B cell (primary cell): ENCODE results near the gene TCERG1L. TPM values are rescaled to one million over a fixed set of nuclear protein-coding genes. Genes with fewer than 3 reads are reported as not detected.

Experiments used
- ATAC-seq: fragments of 200-7000 bp; cut with Tn5 transposase; one replicate; pipeline ENCODE4 v1.10.0; 2021; ENCODE audit warnings: low read depth, mild to moderate bottlenecking, moderate number of reproducible peaks, moderate library complexity
- CTCF ChIA-PET: fragments of 350-600 bp; sonication (Branson Sonifier 250); formaldehyde crosslinking; loops from one replicate; lab custom pipeline; 2021; ENCODE audit warnings: antibody characterized with exemption, inconsistent platforms; lab: Charles Lee
- POLR2A ChIA-PET: fragments of 350-600 bp; sonication (Branson Sonifier 250); formaldehyde crosslinking; loops from one replicate; lab custom pipeline; 2021; ENCODE audit warnings: antibody characterized with exemption; lab: Charles Lee
- DNase-seq: peaks from one replicate; pipeline ENCODE4 v3.0.0; 2013
- H2AFZ ChIP-seq: 2 replicates; pipeline ENCODE4 v1.6.1; 2012; ENCODE audit warnings: mild to moderate bottlenecking, low read depth, low read length; ENCODE audit not compliant: insufficient read depth, poor library complexity, severe bottlenecking
- H3K27ac ChIP-seq, 2 donors: 1 replicate in 1 of 2; 2 replicates in 1 of 2; pipeline ENCODE4 v1.5.1; 2012 to 2013; ENCODE audit warnings: low read length in 2 of 2, mild to moderate bottlenecking in 2 of 2, moderate library complexity in 1 of 2
- H3K27me3 ChIP-seq, 4 experiments: fragments of 200-600 bp in 1 of 4; sonication (generic) in 1 of 4; replicated peaks in 1 of 4; 1 replicate in 2 of 4; 2 replicates in 2 of 4; pipeline versions ENCODE4 v1.6.1 to v1.7.0; 2013 to 2016; ENCODE audit warnings: low read length in 3 of 4, mild to moderate bottlenecking in 2 of 4, mixed read lengths in 1 of 4, moderate library complexity in 1 of 4; ENCODE audit not compliant: insufficient read depth in 4 of 4, control insufficient read depth in 3 of 4; ENCODE audit errors: control extremely low read depth in 1 of 4
- H3K36me3 ChIP-seq, 2 experiments: replicated peaks in 1 of 2; 1 replicate in 1 of 2; 2 replicates in 1 of 2; pipeline versions ENCODE4 v1.6.1 to v1.7.1; 2013; ENCODE audit warnings: low read length in 1 of 2; ENCODE audit not compliant: insufficient read depth in 2 of 2, control insufficient read depth in 1 of 2; ENCODE audit errors: control extremely low read depth in 1 of 2, extremely low read depth in 1 of 2
- H3K4me1 ChIP-seq, 2 donors: fragments of 200-600 bp in 1 of 2; sonication (generic) in 1 of 2; 1 replicate in 1 of 2; 2 replicates in 1 of 2; pipeline versions ENCODE4 v1.5.1 to v1.6.1; 2013 to 2017; ENCODE audit warnings: low read length in 2 of 2; ENCODE audit not compliant: control insufficient read depth in 2 of 2, insufficient read depth in 2 of 2
- H3K4me2 ChIP-seq: replicated peaks from 2 replicates; pipeline ENCODE3; 2012; ENCODE audit warnings: mild to moderate bottlenecking, low read depth, low read length; ENCODE audit not compliant: poor library complexity, severe bottlenecking
- H3K4me3 ChIP-seq, 5 experiments: fragments of 200-600 bp in 1 of 5; sonication (generic) in 1 of 5; 1 replicate in 3 of 5; 2 replicates in 2 of 5; pipeline versions ENCODE4 v1.5.1 to v1.7.0; 2011 to 2016; ENCODE audit warnings: low read length in 4 of 5, mild to moderate bottlenecking in 4 of 5, low read depth in 2 of 5, control low read depth in 1 of 5, moderate library complexity in 1 of 5; ENCODE audit not compliant: insufficient read depth in 1 of 5; ENCODE audit errors: control extremely low read depth in 1 of 5, extremely low read depth in 1 of 5
- H3K79me2 ChIP-seq: fragments of 200-600 bp; sonication (generic); one replicate; pipeline ENCODE4 v1.6.0; 2016; ENCODE audit warnings: low read length; ENCODE audit not compliant: control insufficient read depth, insufficient read depth
- H3K9ac ChIP-seq: fragments of 200-600 bp; sonication (generic); 2 replicates; pipeline ENCODE4 v1.6.1; 2017; ENCODE audit warnings: mild to moderate bottlenecking, low read length, moderate library complexity
- H3K9me3 ChIP-seq, 3 donors: one replicate each; pipeline versions ENCODE4 v1.6.1 to v1.7.1; 2013; ENCODE audit warnings: low read length in 2 of 3; ENCODE audit not compliant: control insufficient read depth in 2 of 3, insufficient read depth in 1 of 3; ENCODE audit errors: control extremely low read depth in 1 of 3
- H4K20me1 ChIP-seq: 2 replicates; pipeline ENCODE4 v1.6.0; 2012; ENCODE audit warnings: mild to moderate bottlenecking, low read length; ENCODE audit not compliant: insufficient read depth, control insufficient read depth, poor library complexity, severe bottlenecking
- H3K27ac Mint-ChIP-seq: one replicate; pipeline ENCODE4 v1.8.0; 2021; ENCODE audit warnings: mixed read lengths
- H3K27me3 Mint-ChIP-seq: one replicate; pipeline ENCODE4 v1.8.0; 2021; ENCODE audit warnings: mixed read lengths
- H3K4me1 Mint-ChIP-seq: one replicate; pipeline ENCODE4 v1.8.0; 2021; ENCODE audit warnings: mixed read lengths
- H3K4me3 Mint-ChIP-seq: one replicate; pipeline ENCODE4 v1.8.0; 2021; ENCODE audit warnings: mixed read lengths
- H3K9me3 Mint-ChIP-seq: one replicate; pipeline ENCODE4 v1.8.0; 2022; ENCODE audit warnings: mixed read lengths; ENCODE audit not compliant: insufficient read depth
- EZH2 ChIP-seq: IDR thresholded peaks from 2 replicates; pipeline ENCODE4 v1.6.1; 2012; ENCODE audit warnings: borderline replicate concordance, low read depth, mild to moderate bottlenecking, moderate library complexity, low read length; ENCODE audit not compliant: insufficient read depth, poor library complexity, severe bottlenecking
- WGBS: methylation state at CpG from one replicate; pipeline ENCODE4 v1.1.5; 2013; ENCODE audit warnings: missing lambda C conversion rate; ENCODE audit not compliant: insufficient coverage; 5-methylcytosine and 5-hydroxymethylcytosine counted together
- intact Hi-C: fragments of 100-400 bp; cut with micrococcal nuclease; formaldehyde crosslinking; loops from one replicate; pipeline ENCODE4 v1.10.0; 2022
- polyA plus RNA-seq: library from polyadenylated mRNA; depleted of rRNA; stranded (reverse); fragments of >200 nt; gene quantifications from 2 replicates; pipeline ENCODE4 v1.2.3, GENCODE V29; 2012
- total RNA-seq, 2 donors: library from RNA; stranded (reverse); fragments of 120-200 nt in 1 of 2; gene quantifications; 1 replicate in 1 of 2; 2 replicates in 1 of 2; pipeline versions ENCODE4 v1.2.3 to v1.2.4, GENCODE V29; 2013 to 2022
- TF ChIP-seq, protein P1 (sequence below): fragments of 200-600 bp; IDR thresholded peaks from one replicate; pipeline ENCODE4 v1.8.0; 2022; ENCODE audit warnings: antibody characterized with exemption, mild to moderate bottlenecking

Gene TCERG1L
- total and polyA plus RNA-seq, 2 donors (not counting 1 experiment from before 2014, with no cell fraction given): 0.10 TPM; not detected in 1

DNA sequence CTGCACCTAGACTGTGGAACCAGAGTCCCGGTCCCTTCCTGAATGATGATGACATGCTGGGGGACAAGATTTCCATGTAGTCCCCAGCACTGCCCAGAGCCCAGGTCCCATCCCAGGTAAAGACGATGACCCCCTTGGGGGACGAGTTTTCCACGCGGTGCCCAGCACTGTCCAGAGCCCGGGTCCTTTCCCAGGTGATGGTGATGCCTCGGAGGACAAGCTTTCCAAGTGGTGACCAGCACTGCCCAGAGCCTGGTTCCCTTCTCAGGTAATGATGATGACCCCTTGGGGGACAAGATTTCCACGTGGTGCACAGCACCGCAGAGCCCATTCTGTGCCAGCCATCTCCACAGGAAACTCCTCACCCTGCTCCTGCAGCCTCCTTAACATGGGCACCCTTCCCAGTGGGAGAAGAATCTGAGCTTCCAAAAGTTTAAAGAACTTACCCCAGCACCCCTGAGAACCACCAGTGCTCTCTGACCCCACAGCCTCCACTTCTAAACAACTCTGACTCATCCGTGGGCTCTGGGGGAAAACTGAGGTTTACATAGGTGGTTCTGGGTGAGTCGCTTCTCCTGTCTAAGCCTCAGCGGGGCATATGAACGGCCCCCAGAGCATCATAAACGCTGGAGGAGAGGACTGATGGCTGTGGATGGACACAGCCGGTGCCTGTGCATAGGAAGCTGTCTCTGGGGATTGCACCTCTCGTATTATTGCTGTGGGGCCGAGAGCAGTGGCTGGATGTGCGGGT lies 233.2 kb downstream of the TCERG1L start:
- CTCF ChIA-PET: no interaction called here
- TF ChIP-seq, protein P1, sequence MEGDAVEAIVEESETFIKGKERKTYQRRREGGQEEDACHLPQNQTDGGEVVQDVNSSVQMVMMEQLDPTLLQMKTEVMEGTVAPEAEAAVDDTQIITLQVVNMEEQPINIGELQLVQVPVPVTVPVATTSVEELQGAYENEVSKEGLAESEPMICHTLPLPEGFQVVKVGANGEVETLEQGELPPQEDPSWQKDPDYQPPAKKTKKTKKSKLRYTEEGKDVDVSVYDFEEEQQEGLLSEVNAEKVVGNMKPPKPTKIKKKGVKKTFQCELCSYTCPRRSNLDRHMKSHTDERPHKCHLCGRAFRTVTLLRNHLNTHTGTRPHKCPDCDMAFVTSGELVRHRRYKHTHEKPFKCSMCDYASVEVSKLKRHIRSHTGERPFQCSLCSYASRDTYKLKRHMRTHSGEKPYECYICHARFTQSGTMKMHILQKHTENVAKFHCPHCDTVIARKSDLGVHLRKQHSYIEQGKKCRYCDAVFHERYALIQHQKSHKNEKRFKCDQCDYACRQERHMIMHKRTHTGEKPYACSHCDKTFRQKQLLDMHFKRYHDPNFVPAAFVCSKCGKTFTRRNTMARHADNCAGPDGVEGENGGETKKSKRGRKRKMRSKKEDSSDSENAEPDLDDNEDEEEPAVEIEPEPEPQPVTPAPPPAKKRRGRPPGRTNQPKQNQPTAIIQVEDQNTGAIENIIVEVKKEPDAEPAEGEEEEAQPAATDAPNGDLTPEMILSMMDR: no peak
- TF ChIP-seq EZH2: no peak
- H3K79me2 ChIP-seq: no peaks in the 10 kb centered on the region
- no peak overlapping the region for H2AFZ ChIP-seq
- ATAC-seq: no peak
- H3K4me1 ChIP-seq: no peaks in the 10 kb centered on the region
- Mint-ChIP-seq H3K4me1 (no peaks in the 10 kb centered on the region), H3K4me3 (no peak overlapping the region), H3K9me3 (no peaks in the 10 kb centered on the region), H3K27ac (no peak overlapping the region), H3K27me3 (no peaks in the 10 kb centered on the region)
- intact Hi-C loops: no loop called here
- H3K27me3 ChIP-seq: no peaks in the 10 kb centered on the region
- POLR2A ChIA-PET: no interaction called here
- no peak overlapping the region for H3K9ac ChIP-seq
- DNase-seq: no peak
- H3K4me3 ChIP-seq: no peak overlapping the region
- H3K4me2 ChIP-seq: no peak overlapping the region
- H3K9me3 ChIP-seq: peaks cover 0 to 30% (median 0%) of the 10 kb centered on the region in 3 donors
- no peaks in the 10 kb centered on the region for H3K36me3 ChIP-seq
- H3K27ac ChIP-seq: no peak overlapping the region
- H4K20me1 ChIP-seq: no peaks in the 10 kb centered on the region
- WGBS: 89% methylated on average over 17 of the region's 18 CpGs

DNA sequence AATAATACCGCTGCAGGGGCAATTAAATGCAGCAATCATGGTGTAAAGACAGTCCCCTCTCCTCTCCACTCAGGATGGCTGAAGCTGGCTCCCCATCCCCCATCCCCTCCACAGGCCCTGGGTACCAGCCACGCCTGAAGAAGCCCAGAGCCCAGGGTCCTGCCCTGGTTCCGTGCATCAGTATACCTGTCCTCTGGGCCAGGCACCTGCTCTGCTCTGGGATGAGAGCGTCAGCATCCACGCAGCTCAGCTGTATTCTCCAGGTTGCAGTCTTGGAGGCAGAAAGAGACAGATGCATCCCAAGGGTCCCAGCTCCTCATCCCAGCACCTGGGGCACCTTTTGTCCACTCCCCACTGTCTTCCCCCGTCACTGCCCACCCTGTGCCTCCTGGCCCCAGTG lies 233.8 kb downstream of the TCERG1L start:
- no peaks in the 10 kb centered on the region for H3K4me1 Mint-ChIP-seq
- Histone ChIP-seq H3K9me3 (peaks cover 0 to 30% (median 0%) of the 10 kb centered on the region in 3 donors), H3K27ac (no peak overlapping the region), H3K36me3 (no peaks in the 10 kb centered on the region), H3K27me3 (no peaks in the 10 kb centered on the region), H4K20me1 (no peaks in the 10 kb centered on the region), H3K79me2 (no peaks in the 10 kb centered on the region), H2AFZ (no peak overlapping the region), H3K4me1 (no peaks in the 10 kb centered on the region), H3K9ac (no peak overlapping the region), H3K4me2 (no peak overlapping the region), H3K4me3 (no peak overlapping the region)
- H3K9me3 Mint-ChIP-seq: no peaks in the 10 kb centered on the region
- no peak overlapping the region for H3K27ac Mint-ChIP-seq
- ATAC-seq: no peak
- 85% methylated on average over 5 of the region's 6 CpGs for WGBS
- no peak overlapping the region for H3K4me3 Mint-ChIP-seq
- ChIA-PET CTCF (no interaction called here), POLR2A (no interaction called here)
- H3K27me3 Mint-ChIP-seq: no peaks in the 10 kb centered on the region
- intact Hi-C loops: no loop called here
- no peak for TF ChIP-seq EZH2
- no peak for DNase-seq
